K562 (cell line): Measurements from ENCODE around the gene GULP1. TPM values are rescaled to one million over a fixed set of nuclear protein-coding genes. Genes with fewer than 3 reads are reported as not detected.

Source experiments
- ATAC-seq: fragments of 200-7000 bp; cut with Tn5 transposase; 3 replicates; pipeline ENCODE4 v1.9.1; 2020; ENCODE audit warnings: moderate library complexity
- BruUV-seq: library from RNA; stranded (reverse); fragments of 400-500 nt; replicated peaks from 2 replicates; lab custom pipeline; 2021; lab: Mats Ljungman, UMichigan
- CTCF ChIA-PET: fragments of 300-600 bp; formaldehyde crosslinking; extraction: SDS; loops from one replicate; lab custom pipeline; 2021; ENCODE audit warnings: low intra/inter-chr PET ratio; lab: Yijun Ruan, JAX
- POLR2A ChIA-PET: fragments of 300-600, 350-650 bp; sonication (Branson Sonifier 250); formaldehyde crosslinking; extraction: SDS; loops from one replicate; lab custom pipeline; 2021; ENCODE audit warnings: antibody characterized with exemption, inconsistent platforms; lab: Yijun Ruan, JAX
- DNase-seq, 4 experiments: peaks; one replicate each; pipeline versions ENCODE4 v3.0.0 to v3.0.0-alpha.2; 2011 to 2018; ENCODE audit warnings: low spot score in 3 of 4, mixed read lengths in 3 of 4; ENCODE audit errors: extremely low read depth in 1 of 4
- FAIRE-seq: peaks from 2 replicates; lab custom pipeline; 2011; peaks lifted over from hg19 to GRCh38; lab: Jason Lieb, UNC
- H2AFZ ChIP-seq: 2 replicates; pipeline ENCODE4 v1.6.0; 2011; ENCODE audit warnings: low read depth, low read length, control low read depth, inconsistent platforms
- H3K27ac ChIP-seq: fragments of 200-600 bp; 3 replicates; pipeline ENCODE4 v1.8.0; 2011; ENCODE audit warnings: low read depth, mild to moderate bottlenecking, control low read depth, inconsistent platforms, low read length, moderate library complexity, mixed read lengths; ENCODE audit errors: extremely low read depth
- H3K27me3 ChIP-seq, 2 experiments: fragments of 300-600 bp in 1 of 2; 2 replicates in 1 of 2; 3 replicates in 1 of 2; pipeline versions ENCODE4 v1.6.0 to v1.8.0; 2011; ENCODE audit warnings: inconsistent platforms in 2 of 2, low read length in 2 of 2, mild to moderate bottlenecking in 1 of 2, mixed read lengths in 1 of 2, moderate library complexity in 1 of 2; ENCODE audit not compliant: control insufficient read depth in 2 of 2, insufficient read depth in 2 of 2
- H3K36me3 ChIP-seq: fragments of 300-600 bp; 3 replicates; pipeline ENCODE4 v1.8.0; 2011; ENCODE audit warnings: mild to moderate bottlenecking, low read length, inconsistent platforms; ENCODE audit not compliant: control insufficient read depth, insufficient read depth
- H3K4me1 ChIP-seq, 2 experiments: fragments of 200-600 bp in 1 of 2; replicated peaks in 1 of 2; 2 replicates in 1 of 2; 3 replicates in 1 of 2; pipeline versions ENCODE4 v1.5.1 to v1.8.0; 2011; ENCODE audit warnings: inconsistent platforms in 2 of 2, low read length in 2 of 2, mild to moderate bottlenecking in 1 of 2, mixed read lengths in 1 of 2, moderate library complexity in 1 of 2; ENCODE audit not compliant: control insufficient read depth in 2 of 2, insufficient read depth in 2 of 2
- H3K4me2 ChIP-seq: 2 replicates; pipeline ENCODE4 v1.6.1; 2011; ENCODE audit warnings: low read length, control low read depth, inconsistent platforms, mixed read lengths; ENCODE audit not compliant: insufficient read depth
- H3K4me3 ChIP-seq: fragments of 200-600 bp; sonication (generic), shearing (Covaris generic); 2 replicates; pipeline ENCODE4 v1.5.1; 2016; ENCODE audit warnings: control low read depth, inconsistent platforms
- H3K79me2 ChIP-seq: fragments of 200-600 bp; 3 replicates; pipeline ENCODE4 v1.8.0; 2011; ENCODE audit warnings: low read length, inconsistent platforms; ENCODE audit not compliant: control insufficient read depth, insufficient read depth
- H3K9ac ChIP-seq, 2 experiments: 2 replicates each; pipeline versions ENCODE4 v1.6.0 to v1.6.1; 2011; ENCODE audit warnings: low read depth in 2 of 2, low read length in 2 of 2, control low read depth in 1 of 2, inconsistent platforms in 1 of 2, mild to moderate bottlenecking in 1 of 2, mixed read lengths in 1 of 2; ENCODE audit not compliant: insufficient read depth in 1 of 2
- H3K9me1 ChIP-seq: one replicate; pipeline ENCODE4 v1.6.0; 2011; ENCODE audit warnings: inconsistent platforms, mild to moderate bottlenecking, low read length, moderate library complexity; ENCODE audit not compliant: control insufficient read depth, insufficient read depth
- H3K9me3 ChIP-seq: replicated peaks from 2 replicates; pipeline ENCODE4 v1.5.1; 2011; ENCODE audit warnings: low read depth, low read length, inconsistent platforms; ENCODE audit not compliant: control insufficient read depth, insufficient read depth
- H4K20me1 ChIP-seq: replicated peaks from 2 replicates; pipeline ENCODE4 v1.6.1; 2011; ENCODE audit warnings: low read length, inconsistent platforms, mixed read lengths; ENCODE audit not compliant: control insufficient read depth, insufficient read depth
- CAMTA2 ChIP-seq: fragments of 250-450 bp; sonication (Bioruptor Pico); conservative IDR thresholded peaks from 2 replicates; pipeline ENCODE4 v1.5.1; 2022
- STAG1 ChIP-seq: sonication (generic); formaldehyde crosslinking; IDR thresholded peaks from 2 replicates; pipeline ENCODE4 v1.5.0; 2020; ENCODE audit warnings: missing genetic modification reagents, borderline replicate concordance
- TFAM ChIP-seq: fragments of 250-450 bp; sonication (Bioruptor Pico); conservative IDR thresholded peaks from 2 replicates; pipeline ENCODE4 v1.5.0; 2021; ENCODE audit warnings: mild to moderate bottlenecking, moderate library complexity
- ZNF239 ChIP-seq: fragments of 250-450 bp; sonication (Bioruptor Pico); IDR thresholded peaks from 2 replicates; pipeline ENCODE4 v1.4.0; 2020; ENCODE audit warnings: mild to moderate bottlenecking
- ZNF263 ChIP-seq: sonication (generic); formaldehyde crosslinking; IDR thresholded peaks from 2 replicates; pipeline ENCODE4 v1.8.0; 2022; ENCODE audit warnings: mild to moderate bottlenecking, missing genetic modification reagents, borderline replicate concordance
- ZNF316 ChIP-seq: fragments of 450-650 bp; IDR thresholded peaks from 2 replicates; pipeline ENCODE4 v1.6.1; 2016
- WGBS: fragments of 100-300 bp; shearing (Covaris generic); methylation state at CpG from one replicate; pipeline ENCODE4 v1.1.6; 2016; ENCODE audit warnings: low coverage, mixed read lengths; ENCODE audit not compliant: insufficient coverage; ENCODE audit errors: missing lambda C conversion rate; 5-methylcytosine and 5-hydroxymethylcytosine counted together
- in situ Hi-C: fragments of 300-500 bp; cut with MboI; formaldehyde crosslinking; loops from 4 replicates; pipeline ENCODE4 v1.15.0; 2018; ENCODE audit warnings: inconsistent platforms, mixed read lengths
- intact Hi-C: fragments of 100-400 bp; cut with micrococcal nuclease; formaldehyde crosslinking; loops from 2 replicates; pipeline ENCODE4 v1.14.2; 2022
- polyA plus RNA-seq, 8 experiments: library from polyadenylated mRNA; depleted of rRNA in 4 of 8; stranded (reverse) in 5 of 8; unstranded in 3 of 8; fragments of >200 nt; fragmentation: Nextera tagmentation in 2 of 8; fragmentation: Illumina TruSeq in 1 of 8; extraction: Ambion mirVana in 2 of 8; extraction: Trizol in 1 of 8; gene quantifications; 2 replicates each; pipeline versions ENCODE4 v1.2.1 to v1.2.3, GENCODE V29; 2011 to 2014; ENCODE audit warnings: inconsistent platforms in 1 of 8, missing spikeins in 1 of 8
- total RNA-seq, 7 experiments: library from RNA; depleted of rRNA in 6 of 7; stranded (reverse); fragments of >200 nt in 6 of 7; fragmentation: Illumina TruSeq in 2 of 7; extraction: Trizol in 2 of 7; gene quantifications; 2 replicates each; pipeline versions ENCODE4 v1.2.1 to v1.2.3, GENCODE V29; 2011 to 2021; ENCODE audit warnings: low replicate concordance in 1 of 7

GULP1 gene
- total and polyA plus RNA-seq, 9 of the 15 experiments (the other 6 are each of a cell fraction or from before 2014, with no cell fraction given): 8.5 to 25.3 (median 19.5) TPM

DNA sequence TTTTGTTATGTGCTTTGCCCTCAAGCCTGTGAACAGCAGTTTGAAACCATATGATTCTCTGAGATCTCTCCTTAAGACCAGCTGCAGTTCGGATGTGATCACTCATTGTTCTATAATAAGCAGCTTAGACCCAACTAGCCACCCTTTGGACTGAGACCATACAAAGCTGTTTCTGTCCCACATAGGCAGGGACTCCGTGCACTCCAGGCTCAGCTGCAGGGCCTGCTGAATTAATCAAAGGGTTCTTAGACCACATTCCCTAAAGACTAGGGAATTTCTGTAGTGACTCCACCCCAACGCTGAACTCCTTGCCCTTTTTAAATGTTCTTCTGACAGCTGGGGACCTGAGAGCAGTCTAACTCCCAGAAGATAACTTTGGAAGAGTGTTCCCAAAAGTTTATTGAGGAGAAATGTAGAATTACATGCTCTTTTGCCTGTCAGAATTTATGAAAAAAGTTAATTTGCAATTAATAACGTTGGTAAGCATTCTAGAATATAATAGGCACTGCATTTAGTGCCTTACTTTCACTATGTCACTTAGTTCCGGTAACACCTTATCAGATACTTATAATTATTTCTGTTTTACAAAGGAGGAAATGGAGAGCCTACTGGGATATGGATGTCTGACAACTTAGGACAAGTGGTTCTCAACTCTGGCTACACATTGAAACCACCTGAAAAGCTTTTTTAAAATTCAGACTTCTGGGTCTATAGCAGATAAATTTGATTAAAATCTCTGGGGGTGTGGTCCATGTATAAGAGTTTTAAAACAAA lies 42.3 kb downstream of the GULP1 start:
- 6% methylated on average over 5 of the region's 5 CpGs for WGBS
- Histone ChIP-seq H4K20me1 (no peaks in the 10 kb centered on the region), H3K79me2 (peaks cover 36% of the 10 kb centered on the region; the same call in 2 of the 3 replicates)
- ATAC-seq: peak; percentile 72
- TF ChIP-seq STAG1 (CRISPR knock-in tag) (no peak), ZNF239 (peak; percentile 87)
- TF ChIP-seq, all 486 proteins: peak for 1
- in situ Hi-C loops (no loop called here), intact Hi-C loops (no loop called here)
- no TSS peak for BruUV-seq
- ChIA-PET CTCF (no interaction called here), POLR2A (no interaction called here)
- Histone ChIP-seq H3K9me1 (no peaks in the 10 kb centered on the region), H3K4me1 (peaks cover 0 to 6% of the 10 kb centered on the region in 2 experiments; a peak in 2 of 5 replicates), H3K27ac (peak overlapping the region; percentile 21; the same call in 2 of the 3 replicates), H2AFZ (no peak overlapping the region; the same call in 1 of the 2 replicates), H3K9ac (no peak overlapping the region), H3K36me3 (no peaks in the 10 kb centered on the region), H3K27me3 (no peaks in the 10 kb centered on the region), H3K9me3 (no peaks in the 10 kb centered on the region), H3K4me3 (no peak overlapping the region), H3K4me2 (peak overlapping the region; percentile 62; the same call in 1 of the 2 replicates)
- FAIRE-seq (peak; percentile 55), DNase-seq (peak in 1 of 4 experiments; percentile 7)

DNA sequence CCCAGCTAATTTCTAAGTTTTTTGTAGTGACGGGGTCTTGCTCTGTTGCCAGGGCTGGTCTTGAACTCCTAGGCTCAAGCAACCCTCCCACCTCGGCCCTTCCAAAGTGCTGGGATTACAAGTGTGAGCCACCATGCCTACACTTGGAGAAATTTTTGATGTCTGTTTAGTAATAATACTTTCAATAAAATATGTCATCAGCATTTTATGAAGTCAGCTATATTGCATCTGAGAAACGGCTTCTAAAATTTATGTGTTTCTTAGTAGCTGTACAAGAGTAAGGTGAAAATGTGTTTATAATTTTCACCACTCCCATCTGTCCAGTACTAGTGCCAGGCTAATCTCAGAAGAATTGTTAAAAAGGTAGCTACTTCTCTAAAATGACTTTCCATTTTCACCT lies 46.8 kb downstream of the GULP1 start:
- Histone ChIP-seq H3K9ac (no peak overlapping the region), H3K36me3 (no peaks in the 10 kb centered on the region), H3K9me1 (no peaks in the 10 kb centered on the region), H3K79me2 (peaks cover 16% of the 10 kb centered on the region; the same call in 2 of the 3 replicates), H3K4me1 (peaks cover 0 to 6% of the 10 kb centered on the region in 2 experiments; a peak in 1 of 5 replicates), H3K4me2 (no peak overlapping the region), H4K20me1 (no peaks in the 10 kb centered on the region), H3K27me3 (no peaks in the 10 kb centered on the region), H3K27ac (no peak overlapping the region), H2AFZ (no peak overlapping the region), H3K4me3 (no peak overlapping the region), H3K9me3 (no peaks in the 10 kb centered on the region)
- 90% methylated on average over 3 of the region's 3 CpGs for WGBS
- TF ChIP-seq ZNF263 (CRISPR knock-in tag) (no peak), ZNF316 (peak; percentile 54), TFAM (CRISPR knock-in tag) (no peak), CAMTA2 (CRISPR knock-in tag) (no peak)
- in situ Hi-C loops (no loop called here), intact Hi-C loops (no loop called here)
- CTCF ChIA-PET: no interaction called here
- no peak for ATAC-seq
- no peak for FAIRE-seq
- POLR2A ChIA-PET: interaction anchor here (0.6 to 1.0 kb wide), 2 partner anchors 8 to 12 kb away, joined by 3 to 4 read pairs; no protein-coding TSS in a partner anchor
- DNase-seq: no peak
- BruUV-seq: no TSS peak
